Left cardiac atrium (tissue), 4 donors: ENCODE results near the gene BIVM. TPM values are rescaled to one million over a fixed set of nuclear protein-coding genes. Genes with fewer than 3 reads are reported as not detected.
"Not testable (repeated sequence)": the region's sequence is repeated elsewhere in the genome, so short reads cannot be mapped to it uniquely, and the experiment has no call there.

ENCODE experiments used
- ATAC-seq, 2 donors: fragments of 200-7000 bp; cut with Tn5 transposase; one replicate each; pipeline ENCODE4 v1.9.1; 2020; ENCODE audit warnings: mild to moderate bottlenecking in 2 of 2, moderate library complexity in 2 of 2
- DNase-seq: peaks from one replicate; pipeline ENCODE4 v3.0.0-alpha.2; 2020
- intact Hi-C, 2 donors: fragments of 100-400 bp; cut with DNase I; formaldehyde crosslinking; loops; one replicate each; pipeline versions ENCODE4 v1.14.1 to v1.15.1; 2022 to 2023
- total RNA-seq, 2 donors: library from RNA; stranded (reverse); fragmentation: NEBNext Ultra II Directional; extraction: Animal tissue kit (Norgen Biotek cat#: 25700); gene quantifications; one replicate each; pipeline ENCODE4 v1.2.1, GENCODE V29; 2021
- donor health status: DM: no; HTN: yes; CAD: no.
- donor health status: DM: no; HTN: yes; CAD: no; lungs with severe emphysema.
- donor health status: DM: yes; HTN: yes; CAD: no.
- donor health status: Dilated cardiomyopathy.

BIVM gene
- total RNA-seq, 2 donors from 2014 or later, result 27.7 to 29.1 TPM

DNA sequence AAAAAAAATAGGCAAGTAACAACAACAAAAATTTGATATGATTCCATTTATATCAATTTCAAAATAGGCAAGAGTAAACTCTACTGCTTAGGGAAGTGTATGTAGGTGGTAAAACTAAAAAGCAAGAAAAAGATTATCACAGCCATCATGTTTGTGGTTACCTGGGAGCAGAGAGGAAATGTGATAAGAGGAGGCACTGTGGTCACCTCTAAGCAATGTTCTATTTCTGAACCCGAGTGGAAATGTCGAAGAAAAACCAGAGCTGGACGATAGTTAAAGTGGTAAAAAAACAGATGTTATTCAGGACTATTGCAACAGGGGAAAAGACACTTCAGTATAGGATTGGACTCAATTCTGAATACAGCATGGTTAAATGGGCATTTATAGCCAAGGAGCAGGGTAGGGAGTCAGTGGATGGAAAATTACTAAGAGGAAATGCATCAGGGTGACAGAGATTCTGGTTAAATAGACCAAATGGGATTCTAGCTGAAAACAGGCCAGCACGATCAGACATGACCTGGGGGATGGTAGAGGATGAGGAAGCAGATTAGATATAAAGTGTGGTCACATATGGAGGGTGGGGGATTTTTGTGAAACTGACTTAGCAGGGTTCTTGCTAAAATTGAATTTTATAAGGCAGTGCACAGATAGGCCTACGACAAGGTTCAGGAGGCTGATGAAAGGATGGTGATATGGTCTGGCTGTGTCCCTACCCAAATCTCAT lies 19.3 kb upstream of the BIVM start:
- DNase-seq (no peak), ATAC-seq (no peak)
- intact Hi-C loops, result loop anchor here in 1 of 2 donors (10.0 kb wide), 1 partner anchor 65 kb away; the partner anchor contains the start of gene ERCC5

- intact Hi-C loops, ATAC-seq, DNase-seq: not testable (repeated sequence)
Observed at GRCh38 chr13:102780656-102781055, 18.3 kb upstream of the BIVM start.

- no peak for DNase-seq
- ATAC-seq, result no peak
- intact Hi-C loops, result no loop called here
Observed at GRCh38 chr13:102781591-102781990, 17.3 kb upstream of the BIVM start.

DNA sequence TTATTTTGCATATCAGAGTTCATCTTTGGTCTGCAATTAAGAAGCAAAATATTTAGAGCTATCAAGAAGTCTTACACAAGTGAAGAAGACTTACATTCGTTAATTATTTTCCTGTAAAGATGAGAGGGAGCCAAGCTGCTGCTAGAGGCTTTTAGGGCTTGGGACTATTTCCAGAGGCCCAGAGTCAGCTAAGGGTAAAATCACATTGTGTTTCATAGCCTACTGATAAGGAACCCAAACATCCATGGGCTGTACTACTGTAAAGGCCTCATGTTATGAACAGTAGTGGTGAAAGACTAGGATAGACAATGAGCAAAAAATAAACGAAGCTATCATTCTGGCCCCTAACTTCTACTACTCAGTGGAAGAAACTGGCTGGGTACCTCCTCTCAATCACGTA lies 14.4 kb upstream of the BIVM start:
- ATAC-seq, result peak; percentile 44 to 73
- intact Hi-C loops, result no loop called here
- no peak for DNase-seq

DNA sequence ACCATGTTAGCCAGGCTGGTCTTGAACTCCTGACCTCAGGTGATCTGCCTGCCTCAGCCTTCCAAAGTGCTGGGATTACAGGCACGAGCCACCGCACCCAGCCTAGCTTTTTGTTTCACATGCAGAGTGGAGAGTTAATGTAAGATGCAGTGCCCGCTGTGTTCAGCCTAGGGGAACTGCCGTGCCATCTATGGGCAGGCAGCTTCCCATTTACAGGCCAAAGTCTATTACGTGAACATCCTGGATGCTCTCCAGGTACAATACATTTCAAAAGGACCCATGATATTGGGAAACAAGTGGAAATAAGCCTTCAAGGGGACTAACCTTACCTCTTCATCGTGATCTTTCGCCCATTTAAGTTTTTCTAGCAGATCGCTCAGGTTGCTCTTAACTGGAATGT lies 10.2 kb upstream of the BIVM start:
- ATAC-seq, result no peak
- intact Hi-C loops, result no loop called here
- no peak for DNase-seq

GRCh38 chr13:102792396-102792795 lies 6.5 kb upstream of the BIVM start:
- ATAC-seq (no peak), DNase-seq (no peak)
- intact Hi-C loops, result no loop called here

GRCh38 chr13:102793611-102794355 lies 5.1 kb upstream of the BIVM start:
- DNase-seq (no peak), ATAC-seq (no peak)
- intact Hi-C loops, result no loop called here

GRCh38 chr13:102799426-102800144 lies 666 bp downstream of the BIVM start:
- intact Hi-C loops, result loop anchor here in 1 of 2 donors (2.0 to 10.0 kb wide), 2 partner anchors 25 to 205 kb away; partner anchors contain the start of gene TPP2
- DNase-seq (peak; percentile 52), ATAC-seq (peak; percentile 33 to 58)

DNA sequence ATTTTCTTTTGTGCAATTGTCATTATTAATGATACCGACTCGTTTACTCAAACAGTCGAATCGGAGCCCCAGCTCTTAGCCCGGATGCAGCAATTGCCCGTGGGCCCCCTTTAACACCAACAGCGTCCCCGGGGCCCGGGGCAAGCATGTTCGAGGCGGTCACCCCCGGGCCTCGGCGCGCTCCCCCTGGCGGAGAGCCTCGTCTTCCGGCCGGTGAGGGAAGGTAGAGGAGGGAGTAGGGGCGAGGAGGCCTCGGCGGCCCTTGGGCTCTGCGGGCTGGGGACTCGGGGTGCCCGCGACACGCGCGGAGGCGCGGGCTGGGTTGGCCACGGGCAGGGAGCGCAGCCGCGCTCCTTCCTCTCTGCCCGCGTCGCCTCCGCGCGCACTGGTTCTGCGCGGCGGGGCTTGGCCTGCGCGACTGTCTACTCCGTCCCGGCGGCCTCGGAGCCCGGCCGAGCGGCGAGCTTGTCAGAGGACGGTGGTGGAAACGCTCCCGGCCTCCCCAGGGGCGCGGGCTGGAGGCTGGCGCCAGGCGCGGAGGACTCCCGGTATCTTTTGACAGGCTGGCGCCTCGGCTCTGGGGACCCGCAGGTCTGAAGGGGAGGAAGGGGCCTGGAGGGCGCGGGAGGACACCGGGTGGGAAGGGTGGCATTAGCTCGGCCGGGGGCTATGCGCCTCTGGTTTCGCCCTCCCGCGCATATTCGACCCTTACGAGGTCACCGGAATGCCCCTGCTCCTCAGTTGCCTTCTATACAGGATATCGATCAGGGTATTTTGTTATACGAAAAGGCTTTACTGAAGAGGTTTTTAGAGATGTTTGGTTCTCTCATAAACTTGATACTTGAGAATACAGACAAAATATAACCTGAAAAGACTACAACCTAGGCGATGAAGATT lies 1.5 kb downstream of the BIVM start:
- ATAC-seq (peak; percentile 85 to 88), DNase-seq (peak; percentile 83)
- intact Hi-C loops, result loop anchor here in 1 of 2 donors (2.0 to 10.0 kb wide), 2 partner anchors 26 to 206 kb away; partner anchors contain the start of gene TPP2

DNA sequence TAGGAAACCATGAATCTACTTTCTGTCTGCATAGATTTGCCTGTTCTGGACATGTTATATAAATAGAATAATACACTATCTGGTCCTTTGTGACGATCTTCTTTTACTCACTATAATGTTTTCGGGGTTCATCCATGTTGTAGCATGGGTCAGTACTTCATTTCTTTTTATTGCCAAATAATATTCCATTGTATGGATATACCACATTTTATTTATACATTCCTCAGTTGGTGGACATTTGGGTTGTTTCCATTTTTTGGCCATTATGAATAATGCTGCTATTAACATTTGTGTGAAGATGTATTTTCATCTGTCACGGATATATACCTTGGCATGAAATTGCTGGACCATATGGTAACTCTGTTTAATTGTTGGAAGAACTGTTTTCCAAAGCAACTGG lies 6.8 kb downstream of the BIVM start:
- DNase-seq (no peak), ATAC-seq (no peak)
- intact Hi-C loops, result loop anchor here in 1 of 2 donors (10.0 kb wide), 1 partner anchor 211 kb away; the partner anchor contains the start of gene TPP2

DNA sequence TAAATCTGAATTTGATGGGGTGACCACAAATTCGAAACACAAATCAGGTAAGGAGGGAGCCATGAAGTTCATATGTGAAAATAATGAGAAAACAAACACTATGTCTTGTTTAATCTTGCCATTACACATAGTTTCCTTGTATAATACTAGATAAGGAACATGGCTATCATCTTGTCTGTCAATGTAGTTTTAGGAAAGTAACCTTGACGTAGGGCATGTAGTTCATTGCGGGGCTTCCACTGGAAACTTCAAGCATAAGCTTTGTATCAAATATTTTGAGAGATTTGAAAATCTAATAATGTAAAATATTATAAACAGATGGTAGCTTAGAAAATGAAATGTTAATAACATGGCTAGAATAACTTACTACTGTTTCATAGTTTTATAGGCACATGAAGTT lies 8.8 kb downstream of the BIVM start:
- ATAC-seq (no peak), DNase-seq (no peak)
- intact Hi-C loops, result loop anchor here in 1 of 2 donors (10.0 kb wide), 1 partner anchor 213 kb away; the partner anchor contains the start of gene TPP2

DNA sequence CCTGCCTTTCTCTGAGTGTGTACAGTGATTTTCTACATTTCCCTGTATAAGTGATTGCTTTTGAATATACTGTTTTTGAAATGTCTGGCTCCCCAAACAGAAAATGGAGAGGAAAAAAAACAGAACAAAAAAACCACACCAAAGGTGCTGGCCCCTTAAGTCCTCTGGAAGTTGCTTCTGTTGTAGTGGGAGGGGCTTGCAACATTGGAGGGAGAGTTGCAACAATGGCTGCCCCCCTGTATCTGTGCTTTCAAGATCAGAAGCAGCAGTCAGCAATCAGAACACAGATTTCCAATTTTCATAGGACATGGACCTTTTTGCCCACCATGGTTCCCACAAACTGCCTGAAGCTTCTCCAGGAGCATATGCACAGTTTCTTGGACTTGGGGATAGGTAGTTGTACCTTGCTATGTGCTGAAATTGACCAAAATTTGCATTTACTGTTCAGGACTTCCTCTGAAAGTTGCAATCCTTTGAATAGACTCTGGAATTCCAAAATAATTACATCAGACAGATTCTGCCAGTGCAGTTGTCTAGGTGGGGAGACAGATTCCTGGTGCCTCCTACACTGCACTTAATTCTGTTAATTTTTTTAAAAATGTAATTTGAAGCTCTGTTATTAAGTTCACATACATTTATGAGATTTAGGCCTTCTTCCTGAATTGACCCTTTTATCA lies 13.8 kb downstream of the BIVM start:
- no peak for DNase-seq
- peak in 1 of 2 donors; percentile 32 for ATAC-seq
- intact Hi-C loops, result no loop called here

DNA sequence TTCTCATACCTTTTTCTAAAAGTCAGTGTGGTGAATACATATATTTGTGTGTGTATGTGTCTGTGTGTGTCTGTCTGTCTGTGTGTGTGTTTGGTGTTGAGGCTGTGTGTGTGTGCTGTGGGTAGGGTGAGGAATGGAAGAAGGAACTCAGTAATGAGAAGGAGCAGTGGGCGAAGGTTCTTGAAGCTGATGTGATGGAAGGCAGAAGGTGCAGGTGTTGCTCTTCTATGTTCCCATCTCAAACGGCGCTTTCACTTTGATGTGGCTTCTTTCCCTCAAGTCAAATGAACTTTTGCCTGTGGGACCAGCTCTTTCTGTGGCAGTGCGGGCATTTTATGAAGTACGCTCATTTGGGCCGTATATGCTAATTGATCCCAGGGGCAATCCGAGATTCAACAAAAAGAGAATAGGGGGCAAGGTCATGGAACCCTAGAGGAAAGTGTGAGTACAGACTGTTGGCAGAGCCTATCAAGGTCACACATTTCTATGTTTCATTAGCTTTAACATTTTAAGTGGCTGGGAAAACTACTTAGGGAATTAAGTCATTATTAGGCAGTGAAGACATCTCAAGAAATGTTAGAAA lies 15.2 kb downstream of the BIVM start:
- DNase-seq (no peak), ATAC-seq (no peak)
- intact Hi-C loops, result no loop called here

DNA sequence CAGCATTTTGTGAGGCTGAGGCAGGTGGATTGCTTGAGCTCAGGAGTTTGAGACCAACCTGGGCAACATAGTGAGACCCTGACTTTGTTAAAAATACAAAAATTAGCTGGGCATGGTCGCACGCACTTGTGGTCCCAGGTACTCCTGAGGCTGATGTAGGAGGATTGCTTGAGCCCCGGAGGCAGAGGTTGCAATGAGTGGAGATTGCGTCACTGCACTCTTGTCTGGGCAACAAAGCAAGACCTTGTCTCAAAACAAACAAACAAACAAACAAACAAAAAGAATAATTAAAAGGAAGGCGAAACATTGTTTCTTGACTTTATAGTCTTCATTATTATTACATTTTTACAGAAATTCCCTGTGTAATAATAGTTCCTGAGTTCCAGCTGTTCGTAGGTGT lies 15.9 kb downstream of the BIVM start:
- intact Hi-C loops, result no loop called here
- DNase-seq (no peak), ATAC-seq (no peak)

DNA sequence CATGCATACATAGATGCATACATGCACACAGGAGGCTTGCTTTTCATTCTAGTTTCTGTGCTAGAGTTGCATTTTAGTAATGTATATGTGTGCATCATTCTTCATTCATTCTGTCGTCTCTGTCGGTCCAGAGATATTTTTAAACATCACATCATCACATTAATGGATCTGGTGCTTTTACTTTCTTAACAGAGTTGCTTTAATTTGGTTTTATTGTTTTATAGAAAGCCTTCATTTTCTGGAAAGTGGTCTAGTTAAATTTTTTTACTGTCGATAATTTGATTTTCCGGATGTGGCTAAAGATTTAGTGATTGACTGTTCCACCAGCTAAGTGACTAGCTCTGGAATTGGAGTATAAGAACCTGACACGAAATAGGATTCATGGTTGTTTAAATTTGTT lies 16.9 kb downstream of the BIVM start:
- DNase-seq (no peak), ATAC-seq (no peak)
- intact Hi-C loops, result no loop called here

- no peak for DNase-seq
- ATAC-seq, result no peak
- intact Hi-C loops, result no loop called here
Observed at GRCh38 chr13:102816708-102817107, 17.8 kb downstream of the BIVM start.

GRCh38 chr13:102817241-102817640 lies 18.3 kb downstream of the BIVM start:
- DNase-seq (no peak), ATAC-seq (no peak)
- intact Hi-C loops, result no loop called here

DNA sequence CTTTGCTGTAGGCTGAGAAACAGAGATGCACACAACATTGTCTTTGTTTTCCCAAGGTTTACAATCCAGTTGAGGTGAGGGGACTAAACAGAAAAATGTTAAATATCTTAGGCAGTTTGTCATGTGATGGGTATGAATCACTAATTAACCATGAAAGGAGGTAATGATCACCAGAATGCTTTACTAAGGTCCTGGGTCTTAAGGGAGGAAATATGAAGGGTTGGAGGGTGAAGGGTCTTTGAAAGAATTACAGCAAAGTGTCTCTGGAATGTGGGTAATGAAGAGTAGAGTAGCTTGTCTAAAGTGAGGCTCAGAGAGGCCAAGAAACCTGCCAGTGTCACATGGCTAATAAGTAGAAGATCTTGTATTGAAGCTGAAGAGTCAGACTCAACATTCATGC lies 19.0 kb downstream of the BIVM start:
- ATAC-seq (no peak), DNase-seq (no peak)
- intact Hi-C loops, result no loop called here
